ENCODE measurements around the gene B4GALT7.
"Not testable (repeated sequence)": the region's sequence is repeated elsewhere in the genome, so short reads cannot be mapped to it uniquely, and the experiment has no call there.

Gene B4GALT7

DNA sequence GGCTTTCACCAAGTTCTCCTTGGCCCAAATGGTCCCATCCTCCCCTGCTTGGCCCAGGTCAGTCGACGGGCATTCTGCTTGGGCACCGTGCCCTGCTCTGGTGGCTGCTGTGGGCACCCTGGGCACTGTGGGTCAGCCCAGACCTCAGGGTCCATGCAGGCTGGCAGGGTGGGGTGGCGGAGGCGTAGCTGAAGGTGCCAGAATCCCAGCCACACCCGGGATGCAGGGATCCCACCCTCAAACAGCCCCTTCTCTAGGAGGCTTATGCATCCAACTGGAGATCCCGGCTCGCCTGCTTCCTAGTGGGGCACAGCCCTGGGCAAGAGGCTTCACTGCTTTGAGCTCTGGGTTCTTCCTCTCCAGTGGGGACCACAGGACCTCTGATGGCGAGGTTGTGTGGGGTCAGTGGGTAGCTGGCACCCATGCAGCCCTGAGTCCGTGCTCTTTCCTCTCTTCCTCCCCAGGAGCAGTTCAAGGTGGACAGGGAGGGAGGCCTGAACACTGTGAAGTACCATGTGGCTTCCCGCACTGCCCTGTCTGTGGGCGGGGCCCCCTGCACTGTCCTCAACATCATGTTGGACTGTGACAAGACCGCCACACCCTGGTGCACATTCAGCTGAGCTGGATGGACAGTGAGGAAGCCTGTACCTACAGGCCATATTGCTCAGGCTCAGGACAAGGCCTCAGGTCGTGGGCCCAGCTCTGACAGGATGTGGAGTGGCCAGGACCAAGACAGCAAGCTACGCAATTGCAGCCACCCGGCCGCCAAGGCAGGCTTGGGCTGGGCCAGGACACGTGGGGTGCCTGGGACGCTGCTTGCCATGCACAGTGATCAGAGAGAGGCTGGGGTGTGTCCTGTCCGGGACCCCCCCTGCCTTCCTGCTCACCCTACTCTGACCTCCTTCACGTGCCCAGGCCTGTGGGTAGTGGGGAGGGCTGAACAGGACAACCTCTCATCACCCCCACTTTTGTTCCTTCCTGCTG lies 9.4 kb downstream of the B4GALT7 start:
- no peak for DNase-seq (ENCODE audit: low read depth)

DNA sequence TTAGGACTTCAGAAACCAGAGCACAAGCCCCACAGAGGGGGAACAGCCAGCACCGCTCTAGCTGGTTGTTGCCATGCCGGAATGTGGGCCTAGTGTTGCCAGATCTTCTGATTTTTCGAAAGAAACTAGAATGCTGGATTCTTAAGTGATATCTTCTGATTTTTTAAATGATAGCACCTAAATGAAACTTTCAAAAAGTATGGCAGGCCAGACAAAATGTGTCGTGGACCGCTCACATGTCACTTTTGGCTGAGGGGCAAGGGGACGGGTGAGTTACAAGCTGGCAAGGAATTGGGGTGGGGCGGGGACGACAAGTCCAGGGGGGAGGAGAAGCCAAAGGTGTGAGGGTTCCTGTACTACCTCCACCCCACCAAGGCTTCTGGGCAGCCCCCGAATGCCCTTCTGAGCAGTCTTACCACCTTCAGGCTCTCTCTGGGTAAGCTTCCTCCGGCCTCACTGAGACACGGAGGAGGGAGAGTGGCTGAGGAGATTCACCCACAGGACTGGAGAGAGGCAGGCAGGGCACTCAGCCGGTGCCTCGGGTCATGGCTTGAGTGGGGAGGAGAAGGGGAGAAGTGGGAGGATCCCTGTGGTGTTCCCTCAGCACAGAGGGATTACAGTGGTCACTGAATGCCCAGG lies 10.3 kb downstream of the B4GALT7 start:
- no peak for DNase-seq (ENCODE audit: low read depth)

DNA sequence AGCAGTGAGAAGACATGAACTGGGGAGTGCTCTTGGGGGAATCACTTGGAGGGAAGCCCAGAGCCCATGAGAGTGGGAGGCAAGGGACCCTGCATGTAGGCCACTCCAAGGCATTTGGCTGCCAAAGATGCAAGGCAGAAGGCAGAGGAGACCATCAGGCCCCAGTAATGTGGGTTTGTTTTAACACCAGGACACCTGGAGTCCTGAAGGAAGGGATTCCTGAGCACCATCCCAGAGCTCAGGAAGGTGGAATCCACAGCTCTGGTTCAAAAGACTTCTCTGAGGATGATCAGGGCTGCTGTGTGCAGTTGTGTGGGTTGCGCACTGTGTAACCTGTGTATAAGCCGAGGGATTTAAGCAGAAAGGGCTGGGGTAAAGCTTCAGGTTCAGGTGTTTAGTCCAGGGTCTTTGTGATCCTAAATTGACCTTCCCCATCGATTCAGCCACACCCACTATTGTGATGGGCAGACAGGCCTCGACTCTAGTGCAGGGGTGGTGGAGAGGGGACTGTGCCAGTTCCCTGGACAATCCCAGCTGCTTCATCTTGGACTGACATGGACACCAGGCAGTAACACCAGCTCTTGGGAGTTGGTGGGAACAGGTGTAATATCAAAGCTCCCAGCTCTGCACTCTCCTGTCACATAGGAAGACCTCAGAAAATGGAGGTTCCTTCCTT lies 11.0 kb downstream of the B4GALT7 start:
- DNase-seq (ENCODE audit: low read depth), result no peak

DNA sequence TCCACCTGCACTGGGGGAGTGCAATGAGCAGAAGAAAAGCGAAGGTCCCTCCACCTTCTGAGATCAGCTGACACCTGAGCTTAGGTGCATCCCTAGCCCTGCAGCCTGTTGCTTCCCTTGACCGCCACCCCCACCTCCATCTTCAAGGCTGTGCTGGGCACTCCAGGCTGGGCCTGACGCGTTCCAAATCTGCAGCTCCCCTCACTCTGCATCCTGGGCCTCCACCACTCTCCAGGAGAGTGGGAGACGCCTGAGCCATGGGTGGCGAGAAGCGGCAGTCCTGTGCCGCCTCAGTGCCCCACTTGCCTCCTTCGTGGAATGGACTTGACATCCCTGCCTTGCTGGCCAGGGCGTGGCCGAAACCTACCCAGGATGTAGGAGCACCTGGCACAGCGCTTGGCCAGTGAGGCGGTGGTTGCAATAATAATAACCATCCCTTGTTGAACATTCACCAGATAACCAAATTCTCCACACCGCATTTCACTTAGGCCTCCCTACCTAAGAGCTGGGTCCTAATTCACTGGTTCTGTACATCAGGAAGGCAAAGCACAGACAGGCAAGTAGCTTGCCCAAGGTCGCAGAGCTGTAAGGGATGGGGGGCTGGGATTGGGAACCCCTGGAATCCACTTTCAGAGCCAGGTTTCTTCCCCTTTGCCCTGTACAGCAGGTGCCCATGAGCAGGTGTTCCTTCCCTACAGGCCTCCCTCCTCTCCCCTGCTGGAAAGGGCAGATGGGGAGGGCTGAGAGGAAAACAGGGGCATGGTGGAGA lies 11.7 kb downstream of the B4GALT7 start:
- DNase-seq (ENCODE audit: low read depth), result no peak

DNA sequence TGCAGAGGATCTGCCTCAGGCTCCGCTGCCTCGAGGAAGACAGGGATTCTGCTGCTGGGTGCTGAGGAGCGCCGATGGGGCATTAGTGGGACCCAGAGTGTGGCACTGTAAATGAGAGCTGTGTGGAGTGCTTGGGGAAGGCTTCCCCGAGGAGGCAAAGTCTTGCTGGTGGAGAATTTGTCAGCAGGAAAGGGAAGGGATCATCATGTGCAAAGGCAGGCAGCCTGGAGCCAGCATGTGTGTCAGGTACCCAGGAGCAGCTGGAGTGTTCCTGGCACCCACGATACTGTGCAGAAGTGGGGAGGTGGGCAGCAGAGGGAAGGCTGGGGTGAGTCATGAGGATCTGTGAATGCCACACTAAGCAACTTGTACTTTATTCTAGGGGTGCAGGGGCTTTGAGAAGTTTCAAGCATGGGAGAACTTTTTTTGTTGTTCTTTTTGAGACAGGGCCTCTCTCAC lies 12.3 kb downstream of the B4GALT7 start:
- no peak for DNase-seq (ENCODE audit: low read depth)

DNA sequence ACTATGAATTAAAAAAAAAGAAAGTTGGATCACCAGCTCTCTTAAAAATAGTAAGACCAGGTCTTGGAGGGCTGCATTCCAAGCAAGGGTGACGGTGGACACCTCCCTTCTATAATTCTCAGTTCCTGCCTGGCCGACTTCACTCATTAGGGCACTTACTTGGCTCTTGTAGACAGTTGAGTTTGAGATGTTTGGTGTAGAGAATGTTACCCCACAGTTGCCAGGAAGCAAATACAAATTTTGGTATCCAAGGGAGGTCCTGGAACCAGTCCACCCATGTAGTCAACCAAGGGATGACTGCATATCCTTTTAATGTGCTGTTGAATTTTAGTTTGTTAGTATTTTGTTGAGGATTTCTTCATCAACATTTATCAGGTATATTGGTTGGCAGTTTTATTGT lies 20.6 kb downstream of the B4GALT7 start:
- DNase-seq (ENCODE audit: low read depth), result no peak

DNA sequence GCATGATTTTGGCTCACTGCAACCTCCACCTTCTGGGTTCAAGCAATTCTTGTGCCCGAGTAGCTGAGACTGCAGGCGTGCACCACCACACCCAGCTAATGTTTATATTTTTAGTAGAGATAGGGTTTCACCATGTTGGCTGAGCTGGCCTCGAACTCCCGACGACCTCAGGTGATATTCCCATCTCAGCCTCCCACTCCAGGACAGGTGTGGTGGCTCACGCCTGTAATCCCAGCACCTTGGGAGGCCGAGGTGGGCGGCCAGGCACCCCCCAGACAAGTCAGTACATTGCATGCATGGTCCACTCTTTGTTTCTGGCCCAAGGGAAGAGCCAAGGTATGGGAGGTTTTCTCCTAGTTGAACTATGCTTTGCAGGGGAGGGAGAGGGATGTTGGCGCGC lies 24.2 kb downstream of the B4GALT7 start:
- not testable (repeated sequence) for DNase-seq (ENCODE audit: low read depth)

DNA sequence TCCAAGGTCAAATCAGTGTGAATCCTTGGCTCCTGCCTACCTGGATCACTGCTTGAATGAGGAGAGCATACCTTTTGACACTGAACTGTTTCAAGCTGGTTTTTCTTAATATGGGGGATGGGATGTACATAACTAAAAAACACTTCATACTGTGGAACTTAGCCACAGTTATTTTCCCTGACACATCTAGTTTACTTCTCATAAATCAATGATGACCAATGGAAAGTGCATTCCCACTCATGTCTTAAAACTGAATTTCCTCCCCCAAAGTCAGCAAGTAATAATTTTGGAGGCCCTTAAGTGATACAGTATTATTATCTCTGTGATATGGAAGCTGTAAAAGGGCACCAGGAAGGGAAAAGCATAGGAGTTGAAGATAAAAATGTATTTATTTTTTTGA lies 30.3 kb downstream of the B4GALT7 start:
- DNase-seq (ENCODE audit: low read depth), result not testable (repeated sequence)

DNA sequence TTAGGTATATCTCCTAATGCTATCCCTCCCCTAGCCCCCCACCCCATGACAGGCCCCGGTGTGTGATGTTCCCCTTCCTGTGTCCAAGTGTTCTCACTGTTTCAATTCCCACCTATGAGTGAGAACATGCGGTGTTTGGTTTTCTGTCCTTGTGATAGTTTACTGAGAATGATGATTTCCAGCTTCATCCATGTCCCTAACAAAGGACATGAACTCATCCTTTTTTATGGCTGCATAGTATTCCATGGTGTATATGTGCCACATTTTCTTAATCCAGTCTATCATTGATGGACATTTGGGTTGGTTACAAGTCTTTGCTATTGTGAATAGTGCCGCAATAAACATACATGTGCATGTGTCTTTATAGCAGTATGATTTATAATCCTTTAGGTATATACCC lies 35.0 kb downstream of the B4GALT7 start:
- not testable (repeated sequence) for DNase-seq (ENCODE audit: low read depth)

DNA sequence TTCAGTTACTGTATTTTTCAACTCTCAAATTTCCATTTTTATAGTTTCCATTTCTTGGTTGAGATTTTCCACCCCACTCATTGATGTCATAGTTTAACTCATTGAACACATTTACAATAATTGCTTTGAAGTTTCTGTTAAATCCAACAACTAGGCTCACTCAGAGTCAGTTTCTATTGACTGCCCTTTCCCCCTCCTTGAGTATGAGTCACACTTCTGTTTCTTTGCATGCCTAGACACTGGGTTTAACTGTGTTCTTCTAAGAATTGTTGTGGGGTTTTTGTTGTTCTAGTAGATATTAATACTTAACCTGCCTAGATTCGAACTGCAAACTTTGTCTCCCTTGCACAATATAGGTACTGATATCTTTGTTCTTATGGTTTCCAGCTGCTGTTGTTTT lies 45.5 kb downstream of the B4GALT7 start:
- not testable (repeated sequence) for DNase-seq (ENCODE audit: low read depth)

DNA sequence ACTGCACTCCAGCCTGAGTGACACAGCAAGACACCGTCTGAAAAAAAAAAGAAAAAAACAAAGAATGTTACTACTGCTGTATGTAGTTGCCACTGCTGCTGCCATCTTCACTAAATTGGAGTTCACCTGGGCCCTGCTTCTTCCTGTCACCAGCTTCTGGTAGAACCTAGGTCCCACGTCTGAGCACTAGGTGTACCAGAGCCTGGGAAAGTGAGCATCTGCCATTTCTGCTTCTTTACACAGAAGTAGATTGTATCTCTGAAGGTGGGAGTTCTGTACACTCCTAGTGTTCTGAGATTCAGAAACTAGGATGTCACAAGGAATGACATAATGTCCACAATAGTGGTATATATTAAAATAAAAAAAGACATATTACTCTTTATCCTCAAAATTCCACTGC lies 51.3 kb downstream of the B4GALT7 start:
- DNase-seq (ENCODE audit: low read depth), result not testable (repeated sequence)

DNA sequence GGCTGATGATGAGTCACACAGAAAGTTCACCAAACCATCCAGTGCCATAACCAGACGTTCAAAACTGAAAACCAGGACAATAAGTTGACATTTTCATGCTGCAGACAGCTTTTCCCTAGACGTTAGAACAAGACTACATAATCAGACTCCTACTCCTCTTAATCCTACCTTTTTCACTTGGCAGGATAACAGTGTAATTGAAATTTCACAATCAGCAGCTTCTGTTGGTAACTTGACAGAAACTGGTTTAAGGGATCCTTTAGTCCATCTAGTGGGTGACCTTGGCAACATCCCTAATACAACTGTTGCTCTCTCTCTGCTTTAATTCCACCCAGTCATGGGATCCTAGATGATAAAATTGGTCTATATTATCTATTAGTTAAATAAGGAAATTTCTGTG lies 57.9 kb downstream of the B4GALT7 start:
- not testable (repeated sequence) for DNase-seq (ENCODE audit: low read depth)

DNA sequence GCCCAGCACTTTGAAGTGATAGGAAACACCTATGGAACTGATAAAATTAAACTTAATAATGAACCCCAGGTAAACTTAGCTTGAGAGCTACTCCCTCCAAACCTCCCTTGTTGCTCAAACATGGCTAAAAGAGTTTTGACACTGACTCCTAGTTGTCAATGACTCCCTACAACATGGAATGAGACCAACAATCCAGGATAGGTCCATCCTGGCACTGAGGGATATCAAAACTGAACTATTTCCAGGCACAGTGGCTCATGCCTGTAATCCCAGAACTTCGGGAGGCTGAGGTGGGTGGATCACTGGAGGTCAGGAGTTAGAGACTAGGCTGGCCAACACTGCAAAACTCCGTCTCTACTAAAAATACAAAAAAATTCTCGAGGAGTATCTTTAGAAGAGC lies 58.6 kb downstream of the B4GALT7 start:
- DNase-seq (ENCODE audit: low read depth), result not testable (repeated sequence)

All from activated T-cell treated with anti-CD3 and anti-CD28 coated beads for 1 hour (primary cell).